GM23248 (cell line): ENCODE measurements around the gene GATAD2B.

Experiments used
- EZH2 ChIP-seq: fragments of 200-600 bp; sonication (generic); IDR thresholded peaks from 2 replicates; pipeline ENCODE4 v1.6.1; 2018; ENCODE audit warnings: antibody characterized with exemption, mild to moderate bottlenecking; ENCODE audit not compliant: insufficient read depth, poor library complexity, severe bottlenecking
- EZH2phosphoT487 ChIP-seq: fragments of 200-600 bp; sonication (generic); IDR thresholded peaks from 2 replicates; pipeline ENCODE4 v1.6.1; 2018; ENCODE audit warnings: antibody characterized with exemption, moderate library complexity, mild to moderate bottlenecking, low read depth; ENCODE audit not compliant: insufficient read depth

GRCh38 chr1:153771261-153771660, 151.5 kb downstream of the GATAD2B start:
- TF ChIP-seq EZH2 (no peak), EZH2phosphoT487 (no peak)
